ENCODE results near the gene TMEM179. TPM values are rescaled to one million over a fixed set of nuclear protein-coding genes. Genes with fewer than 3 reads are reported as not detected.
A peak's percentile ranks its signal among the peaks of the same experiment; 100 is the strongest.
"Not testable (repeated sequence)": the region's sequence is repeated elsewhere in the genome, so short reads cannot be mapped to it uniquely, and the experiment has no call there.

Gene TMEM179
- total RNA-seq, 1 donor from 2014 or later = 0.72 TPM

DNA sequence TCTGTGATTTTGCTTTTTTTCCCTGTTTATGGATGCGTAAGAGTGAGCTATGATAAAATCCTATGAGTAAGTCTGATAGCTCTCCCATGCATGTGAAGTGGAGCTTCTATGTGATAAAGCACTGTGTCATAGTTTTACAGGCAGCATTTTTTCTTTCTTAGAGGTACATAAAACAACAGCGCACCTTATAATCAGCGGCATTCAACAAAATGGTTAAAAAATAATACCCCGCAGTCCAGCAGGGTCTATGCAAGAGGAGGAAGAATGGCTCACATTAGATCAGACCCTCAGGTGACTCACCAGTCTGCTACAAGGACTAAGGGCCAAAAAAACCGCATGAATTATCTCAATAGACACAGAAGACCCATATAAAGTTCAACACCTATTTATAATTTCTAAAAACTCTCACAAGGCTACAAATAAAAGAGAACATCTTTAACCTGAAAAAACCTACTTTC lies 33.0 kb upstream of the TMEM179 start:
- no peak for DNase-seq

DNA sequence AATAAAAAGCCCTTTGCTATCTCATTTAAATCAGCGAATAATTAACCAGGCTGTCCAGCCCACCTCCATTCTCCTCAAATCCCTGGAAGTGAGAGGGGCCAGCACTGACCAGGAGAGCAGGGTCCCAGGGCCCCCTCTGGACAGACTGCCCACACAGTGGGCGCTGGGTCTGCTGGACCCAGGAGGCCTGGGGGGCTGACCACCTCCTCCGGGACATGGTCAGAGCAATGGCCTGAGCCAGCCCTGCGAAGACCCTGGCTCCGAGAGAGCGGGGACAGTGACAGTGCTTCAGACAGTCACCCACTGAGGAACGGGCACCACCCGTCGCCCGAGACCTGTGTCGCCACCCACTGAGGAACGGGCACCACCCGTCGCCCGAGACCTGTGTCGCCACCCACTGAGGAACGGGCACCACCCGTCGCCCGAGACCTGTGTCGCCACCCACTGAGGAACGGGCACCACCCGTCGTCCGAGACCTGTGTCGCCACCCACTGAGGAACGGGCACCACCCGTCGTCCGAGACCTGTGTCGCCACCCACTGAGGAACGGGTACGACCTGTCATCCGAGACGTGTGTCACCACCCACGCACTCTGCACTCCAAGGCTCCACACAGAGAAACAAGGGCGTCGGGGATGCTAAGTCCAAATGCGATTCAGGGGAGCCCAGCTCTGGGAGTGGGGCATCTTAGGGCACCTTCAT lies 32.4 kb upstream of the TMEM179 start:
- DNase-seq = not testable (repeated sequence)

DNA sequence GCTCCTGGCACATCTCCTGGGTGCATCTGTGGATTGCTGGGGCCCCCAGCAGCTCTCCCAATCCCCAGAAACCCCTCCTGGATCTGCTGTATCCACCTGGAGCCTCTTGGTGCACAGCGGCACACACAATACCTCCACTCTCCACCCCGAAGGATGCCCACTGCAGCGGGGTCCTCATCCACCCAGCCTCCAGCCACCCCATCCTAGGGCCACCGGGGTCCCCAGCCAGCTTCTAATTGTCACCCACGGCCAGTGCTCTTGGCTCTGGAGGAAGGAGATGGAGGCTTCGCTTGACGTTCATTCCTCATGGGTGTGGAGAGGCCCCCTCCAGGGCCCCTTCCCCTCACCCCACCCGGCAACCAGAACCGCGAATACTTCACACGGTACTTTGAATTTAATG lies 31.6 kb upstream of the TMEM179 start:
- DNase-seq = no peak

GRCh38 chr14:104635717-104636116 lies 31.1 kb upstream of the TMEM179 start:
- no peak for DNase-seq

DNA sequence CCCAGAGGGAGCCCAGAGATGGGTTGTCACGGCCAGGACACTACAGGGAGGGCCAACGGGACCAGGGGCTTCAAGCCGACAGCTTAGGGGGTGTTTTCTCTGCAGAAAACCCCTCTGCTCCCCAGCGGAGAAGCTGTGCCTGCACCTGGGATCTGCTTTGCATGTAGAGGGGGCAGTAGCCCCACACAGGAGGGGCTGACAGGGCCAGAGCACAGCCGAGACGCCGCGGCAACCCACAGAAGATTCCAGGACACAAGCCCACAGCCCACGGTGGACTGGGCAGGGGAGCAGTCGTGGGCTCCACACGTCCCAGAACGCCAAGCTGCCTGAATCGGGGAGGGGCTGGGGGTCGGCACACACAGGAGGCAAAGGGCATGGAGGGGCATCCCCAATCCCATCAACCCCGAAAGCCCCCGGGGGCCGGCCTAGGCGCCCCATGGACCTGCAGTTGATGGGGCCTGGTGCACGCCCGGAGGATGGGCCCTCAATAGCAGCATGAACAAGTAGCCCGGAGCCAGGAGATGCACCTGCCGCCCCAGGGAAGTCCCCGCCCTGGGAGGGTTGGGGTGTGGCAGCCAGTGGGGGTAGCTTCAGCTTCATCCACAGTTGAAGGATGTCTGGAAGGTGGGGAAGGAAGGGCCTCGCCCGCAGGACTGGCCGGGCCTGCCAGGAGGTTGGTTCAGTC lies 30.5 kb upstream of the TMEM179 start:
- no peak for DNase-seq

- DNase-seq = no peak
These were observed 29.7 kb upstream of the TMEM179 start for GRCh38 chr14:104634138-104634760.

DNA sequence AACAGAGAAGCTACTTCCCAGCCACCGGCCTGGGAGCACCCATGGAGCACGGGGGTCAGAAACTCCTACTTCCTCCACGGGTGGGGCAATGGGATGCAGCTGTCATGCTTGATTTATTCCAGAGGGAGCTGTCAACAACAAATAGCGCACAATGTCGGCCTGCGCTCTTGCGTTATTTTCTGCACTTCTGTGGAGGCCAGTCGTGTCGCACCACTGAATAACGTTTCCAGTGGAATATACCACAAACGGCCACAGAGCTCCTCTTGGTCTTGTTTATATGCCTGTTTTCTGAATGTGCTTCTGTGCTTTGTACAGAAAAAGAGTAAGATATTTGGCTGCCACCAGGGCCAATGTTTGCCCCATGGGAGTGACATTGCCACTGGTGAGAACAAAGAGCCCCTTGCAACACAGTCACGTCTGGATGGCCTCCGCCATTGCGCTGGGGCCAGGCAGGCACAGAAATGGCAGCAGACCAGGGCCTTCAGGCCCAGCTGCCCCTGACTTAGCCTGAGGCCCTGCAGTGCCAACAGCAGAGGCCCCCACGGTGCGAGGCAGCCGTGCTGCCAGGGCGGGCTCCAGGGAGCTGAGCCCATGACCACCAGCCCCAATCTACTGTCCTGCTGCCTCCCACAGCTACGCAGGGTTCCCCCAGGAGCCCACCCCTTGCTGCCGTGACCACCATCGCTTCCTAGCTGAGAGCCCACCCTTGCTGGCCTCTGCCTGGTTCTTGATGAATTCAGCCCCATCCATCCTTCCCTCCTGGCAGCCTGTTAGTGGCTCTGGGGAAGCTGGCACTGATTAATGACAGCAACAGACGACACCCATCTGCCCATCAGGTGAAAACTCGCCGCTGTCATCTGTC lies 28.9 kb upstream of the TMEM179 start:
- DNase-seq = no peak

DNA sequence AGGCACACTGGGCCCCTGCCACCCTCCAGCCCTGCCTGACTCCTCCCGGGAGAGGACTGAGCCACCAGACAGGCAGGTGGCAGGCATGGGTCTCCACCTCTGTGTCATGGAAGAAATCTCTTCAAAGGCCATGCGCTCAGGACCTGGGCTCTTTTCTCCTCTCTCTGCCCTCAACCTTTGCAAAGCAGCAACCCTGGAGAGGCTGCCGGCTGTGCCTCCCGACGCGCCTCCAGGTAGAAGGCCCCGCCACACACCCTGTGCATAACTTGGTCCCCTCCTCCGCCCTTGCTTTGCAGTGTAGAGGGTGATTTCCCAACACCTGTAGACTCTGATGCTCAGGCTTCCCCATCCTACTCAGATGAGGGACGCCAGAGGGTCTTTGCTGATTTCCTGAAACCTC lies 28.2 kb upstream of the TMEM179 start:
- no peak for DNase-seq

DNA sequence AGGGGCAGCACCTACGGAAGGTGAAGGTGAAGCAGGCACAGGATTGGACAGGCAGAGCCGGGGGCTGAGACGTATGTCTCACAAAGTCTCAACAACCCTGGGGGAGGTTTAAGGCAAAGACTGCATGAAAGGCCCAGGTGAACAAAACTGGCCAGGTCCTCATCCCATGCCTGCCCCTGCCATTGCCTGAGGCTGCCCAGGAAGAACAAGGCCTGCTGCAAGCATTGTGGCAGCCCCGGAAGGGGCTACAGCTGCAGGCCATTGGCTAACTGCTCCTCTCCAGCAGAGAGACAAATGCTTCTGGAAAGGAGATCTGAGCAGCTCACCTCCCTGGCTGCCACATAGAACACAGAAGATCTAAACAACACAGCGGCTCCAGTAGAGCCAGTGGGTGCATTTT lies 20.4 kb upstream of the TMEM179 start:
- no peak for DNase-seq

DNA sequence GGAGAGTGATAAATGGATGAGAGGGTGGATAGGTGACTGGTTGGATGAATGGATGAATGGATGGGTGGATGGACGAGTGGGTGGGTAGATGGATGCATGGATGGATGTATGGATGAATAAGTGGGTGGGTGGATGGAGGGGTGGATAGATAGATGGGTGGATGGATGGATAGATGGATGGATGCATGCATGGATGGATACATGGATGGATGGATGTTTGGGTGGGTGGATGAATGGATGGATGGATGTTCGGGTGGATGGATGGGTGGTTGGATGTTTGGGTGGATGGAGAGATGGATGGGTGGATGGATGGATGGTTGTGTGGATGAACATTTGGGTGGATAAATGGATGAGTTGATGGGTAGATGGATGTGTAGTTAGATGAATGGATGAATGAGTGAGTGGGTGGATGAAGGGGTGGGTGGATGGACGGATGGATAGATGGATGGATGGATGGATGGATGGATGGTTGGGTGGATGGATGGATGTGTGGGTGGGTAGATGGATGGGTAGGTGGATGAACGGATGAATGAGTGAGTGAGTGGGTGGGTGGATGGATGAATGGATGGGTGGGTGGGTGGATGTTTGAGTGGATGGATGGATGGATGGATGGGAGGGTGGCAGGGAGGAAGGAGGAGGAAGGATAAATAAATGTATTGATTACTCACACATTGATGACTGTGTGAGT lies 9.7 kb upstream of the TMEM179 start:
- DNase-seq = no peak

GRCh38 chr14:104611881-104612280 lies 7.3 kb upstream of the TMEM179 start:
- DNase-seq = no peak

DNA sequence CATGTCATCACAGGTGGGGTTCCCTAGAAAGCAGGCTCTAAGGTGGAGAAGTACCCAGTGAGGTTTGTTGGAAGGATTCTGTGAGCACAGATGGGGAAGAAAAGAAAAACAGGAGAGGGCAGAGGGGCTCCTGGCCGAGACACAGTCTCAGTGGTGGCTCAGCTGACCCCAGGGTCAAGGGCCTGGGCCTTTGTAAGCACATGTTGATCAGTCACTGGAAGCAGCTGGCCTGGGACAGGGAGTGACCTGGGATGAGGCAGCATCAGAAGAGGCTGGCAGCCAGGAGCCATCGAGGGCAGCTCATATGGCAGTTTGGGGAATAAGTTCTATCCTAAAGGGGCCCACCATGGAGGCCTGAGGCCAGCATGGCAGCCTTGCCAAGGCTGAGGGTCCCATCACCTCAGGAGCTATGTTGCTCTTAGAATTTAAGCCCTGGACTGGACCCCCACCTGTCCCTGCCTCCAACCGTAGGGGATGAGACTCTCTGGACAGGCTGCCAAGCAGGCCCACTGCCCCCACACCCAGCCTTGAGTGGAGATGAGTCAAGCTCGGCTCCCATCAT lies 6.3 kb upstream of the TMEM179 start:
- DNase-seq = no peak

GRCh38 chr14:104609666-104610065 lies 5.1 kb upstream of the TMEM179 start:
- DNase-seq = no peak

GRCh38 chr14:104603711-104604401 lies 716 bp downstream of the TMEM179 start:
- DNase-seq = no peak

DNA sequence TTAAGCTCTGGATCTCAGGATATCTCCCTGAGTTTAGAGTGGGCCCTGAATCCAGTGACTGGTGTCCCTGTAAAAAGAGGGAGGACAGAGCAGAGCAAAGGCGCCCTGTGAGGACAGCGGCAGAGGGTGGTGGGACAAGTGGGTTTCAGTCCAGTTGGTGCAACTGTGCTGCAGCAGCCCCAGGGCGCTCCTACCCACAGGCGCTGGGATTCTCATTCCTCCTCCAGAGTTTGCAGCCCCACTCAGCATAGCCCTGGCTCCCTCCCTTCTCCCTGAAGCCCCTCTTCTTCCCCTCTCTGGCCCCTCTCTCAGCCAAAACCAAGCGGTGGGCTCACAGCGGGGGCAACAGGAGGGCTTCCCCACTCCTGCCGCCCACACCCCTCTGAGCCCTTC lies 1.6 kb downstream of the TMEM179 start:
- no peak for DNase-seq

- no peak for DNase-seq
These were observed 2.1 kb downstream of the TMEM179 start for GRCh38 chr14:104602315-104602932.

- no peak for DNase-seq
These were observed 2.8 kb downstream of the TMEM179 start for GRCh38 chr14:104601786-104602185.

DNA sequence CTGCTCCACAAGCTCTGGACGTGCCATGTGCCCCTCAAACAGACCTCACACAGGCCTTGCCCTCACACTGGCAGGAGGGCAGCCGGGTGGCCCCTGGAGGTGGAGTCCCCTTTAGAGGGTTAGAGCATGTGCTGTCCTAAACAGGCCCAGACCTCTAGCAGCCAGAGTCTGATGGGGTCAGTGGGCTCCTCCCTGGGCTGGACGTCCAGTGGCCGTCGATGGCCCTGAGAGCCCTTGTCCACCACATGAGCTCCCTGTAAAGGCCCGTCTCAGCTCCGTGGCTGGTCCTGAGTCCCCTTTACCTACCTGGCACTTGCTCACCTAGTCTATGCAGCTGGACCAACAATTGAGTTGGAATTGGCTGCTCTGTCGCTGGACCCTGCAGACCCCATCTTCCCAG lies 3.8 kb downstream of the TMEM179 start:
- DNase-seq = no peak

- peak; percentile 80 for DNase-seq
These were observed 4.4 kb downstream of the TMEM179 start for GRCh38 chr14:104600141-104600643.

GRCh38 chr14:104599446-104599845 lies 5.1 kb downstream of the TMEM179 start:
- DNase-seq = no peak

Data from tongue (tissue), 2 donors.